SU-DHL-6 (cell line): ENCODE data around the gene REEP5.
"Not testable (repeated sequence)": the region's sequence is repeated elsewhere in the genome, so short reads cannot be mapped to it uniquely, and the experiment has no call there.

Source experiments
- H2AFZ ChIP-seq: fragments of 200-600 bp; sonication (generic); 2 replicates; pipeline ENCODE4 v1.6.1; 2014; ENCODE audit warnings: low read depth, mild to moderate bottlenecking, moderate library complexity, mixed read lengths, antibody characterized with exemption, low read length; ENCODE audit not compliant: severe bottlenecking
- H3F3A ChIP-seq: fragments of 200-600 bp; shearing (Covaris generic); 2 replicates; pipeline ENCODE4 v1.6.0; 2016; ENCODE audit warnings: antibody characterized with exemption, mild to moderate bottlenecking; ENCODE audit not compliant: insufficient read depth
- H3K27ac ChIP-seq: fragments of 200-600 bp; sonication (generic); 2 replicates; pipeline ENCODE4 v1.5.1; 2016; ENCODE audit warnings: low read depth, mild to moderate bottlenecking, low read length, moderate library complexity, mixed read lengths
- H3K27me3 ChIP-seq: fragments of 200-600 bp; sonication (generic), shearing (Covaris generic); 2 replicates; pipeline ENCODE4 v1.6.0; 2014; ENCODE audit warnings: mild to moderate bottlenecking, low read length
- H3K36me3 ChIP-seq: fragments of 200-600 bp; sonication (generic); 2 replicates; pipeline ENCODE4 v1.6.1; 2014; ENCODE audit warnings: mild to moderate bottlenecking, low read length, mixed read lengths
- H3K4me2 ChIP-seq: fragments of 300-600, 200-600 bp; shearing (Covaris generic), sonication (generic); 2 replicates; pipeline ENCODE4 v1.6.0; 2014; ENCODE audit warnings: low read length, low read depth, mild to moderate bottlenecking; ENCODE audit not compliant: poor library complexity, severe bottlenecking
- H3K4me3 ChIP-seq: fragments of 200-600 bp; sonication (generic); 2 replicates; pipeline ENCODE4 v1.5.1; 2014; ENCODE audit warnings: antibody characterized with exemption, low read length, mild to moderate bottlenecking, mixed read lengths; ENCODE audit not compliant: insufficient read depth, poor library complexity, severe bottlenecking
- H3K79me2 ChIP-seq: fragments of 200-600 bp; sonication (generic); 2 replicates; pipeline ENCODE4 v1.6.1; 2014; ENCODE audit warnings: mild to moderate bottlenecking, low read length, moderate library complexity; ENCODE audit not compliant: insufficient read depth
- H3K9ac ChIP-seq: fragments of 200-600 bp; sonication (generic); 2 replicates; pipeline ENCODE4 v1.7.0; 2014; ENCODE audit warnings: mild to moderate bottlenecking, low read length
- H3K9me2 ChIP-seq: fragments of 200-600 bp; sonication (generic); replicated peaks from 2 replicates; pipeline ENCODE4 v1.6.1; 2014; ENCODE audit warnings: low read length; ENCODE audit not compliant: insufficient read depth
- H3K9me3 ChIP-seq: fragments of 200-600 bp; sonication (generic); 2 replicates; pipeline ENCODE4 v1.6.1; 2014; ENCODE audit warnings: low read length, mixed read lengths; ENCODE audit not compliant: insufficient read depth
- H4K20me1 ChIP-seq: fragments of 200-600 bp; sonication (generic); 2 replicates; pipeline ENCODE4 v1.6.1; 2014; ENCODE audit warnings: low read depth, mild to moderate bottlenecking, antibody characterized with exemption, low read length, moderate library complexity, mixed read lengths
- CTCF ChIP-seq: fragments of 200-600 bp; sonication (generic); IDR thresholded peaks from one replicate; pipeline ENCODE4 v1.5.1; 2017; ENCODE audit warnings: antibody characterized with exemption, mild to moderate bottlenecking, low read length, moderate library complexity; ENCODE audit not compliant: insufficient read depth, poor library complexity, severe bottlenecking
- EZH2phosphoT487 ChIP-seq: fragments of 200-600 bp; sonication (generic), shearing (Covaris generic); conservative IDR thresholded peaks from 2 replicates; pipeline ENCODE4 v1.6.1; 2018; ENCODE audit warnings: mild to moderate bottlenecking, antibody characterized with exemption, low read length, moderate library complexity, mixed read lengths

REEP5 gene

DNA sequence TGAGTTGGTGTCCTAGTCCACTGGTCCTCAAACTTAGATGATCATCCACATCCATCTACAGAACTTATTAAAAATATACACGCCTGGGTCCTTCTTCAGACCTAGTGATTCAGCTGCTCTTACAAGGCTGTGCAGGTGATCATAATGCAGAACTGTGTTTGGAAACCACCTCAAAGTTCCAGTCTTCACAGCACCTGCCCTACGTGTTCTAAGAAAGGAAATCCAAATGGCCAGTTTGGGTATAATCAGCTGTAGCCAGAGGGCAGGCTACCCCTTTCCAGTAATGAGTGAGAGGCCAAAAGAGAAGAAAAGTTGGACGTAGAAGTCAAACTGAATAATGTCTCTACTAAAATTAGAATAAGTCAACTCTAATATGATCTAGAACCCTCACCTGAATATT lies 15.4 kb downstream of the REEP5 start:
- Histone ChIP-seq H3K9me3 (no peaks in the 10 kb centered on the region), H3F3A (0 out of 2 replicates have a peak, but pooled peaks cover 3% of the 10 kb centered on the region), H3K9me2 (no peaks in the 10 kb centered on the region), H4K20me1 (no peaks in the 10 kb centered on the region; the same call in 1 of the 2 replicates), H3K4me3 (no peak overlapping the region), H3K9ac (no peak overlapping the region), H3K79me2 (peaks cover 57% of the 10 kb centered on the region), H2AFZ (no peak overlapping the region), H3K27me3 (no peaks in the 10 kb centered on the region), H3K36me3 (peaks cover 11% of the 10 kb centered on the region; the same call in 1 of the 2 replicates), H3K27ac (no peak overlapping the region), H3K4me2 (no peak overlapping the region)
- TF ChIP-seq CTCF, result no peak
- TF ChIP-seq EZH2phosphoT487, result no peak

- not testable (repeated sequence) for H3K9ac ChIP-seq, H4K20me1 ChIP-seq, H3F3A ChIP-seq, H3K27me3 ChIP-seq, H3K9me2 ChIP-seq, H2AFZ ChIP-seq, H3K9me3 ChIP-seq, H3K4me3 ChIP-seq, H3K4me2 ChIP-seq, H3K36me3 ChIP-seq, H3K27ac ChIP-seq
- peaks cover 43% of the 10 kb centered on the region for H3K79me2 ChIP-seq
Observed at GRCh38 chr5:112904996-112905395, 17.0 kb downstream of the REEP5 start.

DNA sequence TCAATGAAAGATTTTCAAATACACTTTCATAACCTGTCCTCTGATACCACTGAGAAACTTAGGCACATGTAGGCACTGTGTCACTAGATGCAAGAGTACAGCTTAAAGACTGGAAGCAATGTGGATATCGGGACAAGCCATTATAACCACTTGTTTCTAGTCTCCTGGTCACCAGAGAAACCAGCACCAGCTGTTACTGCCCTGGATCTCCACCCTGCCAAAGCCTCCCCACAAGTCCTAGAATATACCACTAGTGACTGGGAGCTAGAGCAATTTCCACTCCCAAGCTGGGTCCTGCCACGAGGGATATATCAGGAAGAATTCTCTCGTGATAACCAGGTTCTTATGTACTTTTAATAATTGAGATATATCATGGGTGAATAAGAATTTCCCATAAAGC lies 19.5 kb downstream of the REEP5 start:
- Histone ChIP-seq H3K27me3 (no peaks in the 10 kb centered on the region), H3K79me2 (peaks cover 31% of the 10 kb centered on the region), H3K9ac (no peak overlapping the region), H3K36me3 (peaks cover 14% of the 10 kb centered on the region), H3K9me3 (no peaks in the 10 kb centered on the region), H3K27ac (no peak overlapping the region), H3K4me2 (no peak overlapping the region), H2AFZ (no peak overlapping the region), H3K9me2 (no peaks in the 10 kb centered on the region), H3K4me3 (no peak overlapping the region), H3F3A (peaks cover 7% of the 10 kb centered on the region; the same call in 1 of the 2 replicates), H4K20me1 (no peaks in the 10 kb centered on the region)
- no peak for TF ChIP-seq EZH2phosphoT487
- no peak for TF ChIP-seq CTCF

GRCh38 chr5:112895682-112896081 lies 26.3 kb downstream of the REEP5 start:
- Histone ChIP-seq H3K4me2 (no peak overlapping the region), H3K27me3 (no peaks in the 10 kb centered on the region), H3F3A (peaks cover 7% of the 10 kb centered on the region; the same call in 1 of the 2 replicates), H3K36me3 (peaks cover 22% of the 10 kb centered on the region), H3K4me3 (no peak overlapping the region), H3K9me2 (no peaks in the 10 kb centered on the region), H3K79me2 (peaks cover 14% of the 10 kb centered on the region), H3K9me3 (no peaks in the 10 kb centered on the region), H2AFZ (no peak overlapping the region), H3K9ac (no peak overlapping the region), H4K20me1 (no peaks in the 10 kb centered on the region), H3K27ac (no peak overlapping the region)
- TF ChIP-seq CTCF (no peak), EZH2phosphoT487 (no peak)
